ENCODE results near the gene TAS1R2. TPM values are rescaled to one million over a fixed set of nuclear protein-coding genes. Genes with fewer than 3 reads are reported as not detected.

TAS1R2 gene
- total and polyA plus RNA-seq, 9 of the 15 experiments (the other 6 are each of a cell fraction or from before 2014, with no cell fraction given): not detected

DNA sequence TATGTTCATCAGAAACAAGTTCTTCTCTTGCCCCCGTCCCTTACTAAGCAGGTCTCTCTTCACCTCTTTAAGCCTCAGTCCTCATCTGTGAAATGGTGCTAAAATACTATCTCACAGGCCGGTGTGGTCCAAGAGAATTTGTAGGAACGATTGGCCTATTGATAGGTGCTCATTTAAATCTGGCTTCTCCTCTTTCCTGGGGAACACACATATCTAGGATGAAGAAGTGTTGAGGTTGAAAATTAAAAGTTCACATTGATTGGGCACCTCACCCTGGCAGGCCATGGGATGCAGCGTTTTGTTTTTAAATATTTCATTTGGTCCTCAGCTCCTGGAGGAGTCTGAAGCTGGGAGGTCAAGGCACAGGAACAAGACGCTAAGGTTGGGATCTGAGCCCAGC is 8.9 kb upstream of the TAS1R2 start:
- Histone ChIP-seq H3K36me3 (ENCODE audit: control insufficient read depth, insufficient read depth, low read length) (no peaks in the 10 kb centered on the region), H3K27me3 (ENCODE audit: control insufficient read depth in 2 of 2, insufficient read depth in 2 of 2, low read length in 2 of 2) (peaks cover 38 to 62% of the 10 kb centered on the region in 2 experiments; a peak in 4 of 5 replicates), H3K27ac (ENCODE audit: extremely low read depth, low read depth, low read length) (no peak overlapping the region), H3K9me3 (replicated peaks; ENCODE audit: control insufficient read depth, insufficient read depth, low read depth, low read length) (no peaks in the 10 kb centered on the region), H4K20me1 (replicated peaks; ENCODE audit: control insufficient read depth, insufficient read depth, low read length) (peaks cover 18% of the 10 kb centered on the region), H3K9me1 (ENCODE audit: control insufficient read depth, insufficient read depth, low read length) (no peaks in the 10 kb centered on the region), H3K4me2 (ENCODE audit: insufficient read depth, low read length) (no peak overlapping the region), H3K4me1 (replicated peaks in 1 of 2; ENCODE audit: control insufficient read depth in 2 of 2, insufficient read depth in 2 of 2, low read length in 2 of 2) (no peaks in the 10 kb centered on the region), H3K4me3 (no peak overlapping the region), H3K9ac (ENCODE audit: insufficient read depth in 1 of 2, low read depth in 2 of 2, low read length in 2 of 2) (no peak overlapping the region), H3K79me2 (ENCODE audit: control insufficient read depth, insufficient read depth, low read length) (no peaks in the 10 kb centered on the region), H2AFZ (ENCODE audit: low read depth, low read length) (no peak overlapping the region)
- 0% methylated on average over 5 of the region's 5 CpGs for WGBS (ENCODE audit: insufficient coverage, low coverage, missing lambda C conversion rate)
- FAIRE-seq (no peak), ATAC-seq (no peak), DNase-seq (ENCODE audit: extremely low read depth in 1 of 4, low spot score in 3 of 4) (no peak)
- in situ Hi-C loops (cut with MboI): no loop called here
- ChIA-PET POLR2A (no interaction called here), CTCF (ENCODE audit: low intra/inter-chr PET ratio) (no interaction called here)
- intact Hi-C loops (cut with micrococcal nuclease): no loop called here
- BruUV-seq (replicated peaks): no TSS peak
- no peak for TF ChIP-seq ZBTB40 (IDR thresholded peaks at IDR 0.05)
- TF ChIP-seq ZBTB40 (CRISPR knock-in tag; IDR thresholded peaks at IDR 0.05): no peak
- TF ChIP-seq, protein P1, sequence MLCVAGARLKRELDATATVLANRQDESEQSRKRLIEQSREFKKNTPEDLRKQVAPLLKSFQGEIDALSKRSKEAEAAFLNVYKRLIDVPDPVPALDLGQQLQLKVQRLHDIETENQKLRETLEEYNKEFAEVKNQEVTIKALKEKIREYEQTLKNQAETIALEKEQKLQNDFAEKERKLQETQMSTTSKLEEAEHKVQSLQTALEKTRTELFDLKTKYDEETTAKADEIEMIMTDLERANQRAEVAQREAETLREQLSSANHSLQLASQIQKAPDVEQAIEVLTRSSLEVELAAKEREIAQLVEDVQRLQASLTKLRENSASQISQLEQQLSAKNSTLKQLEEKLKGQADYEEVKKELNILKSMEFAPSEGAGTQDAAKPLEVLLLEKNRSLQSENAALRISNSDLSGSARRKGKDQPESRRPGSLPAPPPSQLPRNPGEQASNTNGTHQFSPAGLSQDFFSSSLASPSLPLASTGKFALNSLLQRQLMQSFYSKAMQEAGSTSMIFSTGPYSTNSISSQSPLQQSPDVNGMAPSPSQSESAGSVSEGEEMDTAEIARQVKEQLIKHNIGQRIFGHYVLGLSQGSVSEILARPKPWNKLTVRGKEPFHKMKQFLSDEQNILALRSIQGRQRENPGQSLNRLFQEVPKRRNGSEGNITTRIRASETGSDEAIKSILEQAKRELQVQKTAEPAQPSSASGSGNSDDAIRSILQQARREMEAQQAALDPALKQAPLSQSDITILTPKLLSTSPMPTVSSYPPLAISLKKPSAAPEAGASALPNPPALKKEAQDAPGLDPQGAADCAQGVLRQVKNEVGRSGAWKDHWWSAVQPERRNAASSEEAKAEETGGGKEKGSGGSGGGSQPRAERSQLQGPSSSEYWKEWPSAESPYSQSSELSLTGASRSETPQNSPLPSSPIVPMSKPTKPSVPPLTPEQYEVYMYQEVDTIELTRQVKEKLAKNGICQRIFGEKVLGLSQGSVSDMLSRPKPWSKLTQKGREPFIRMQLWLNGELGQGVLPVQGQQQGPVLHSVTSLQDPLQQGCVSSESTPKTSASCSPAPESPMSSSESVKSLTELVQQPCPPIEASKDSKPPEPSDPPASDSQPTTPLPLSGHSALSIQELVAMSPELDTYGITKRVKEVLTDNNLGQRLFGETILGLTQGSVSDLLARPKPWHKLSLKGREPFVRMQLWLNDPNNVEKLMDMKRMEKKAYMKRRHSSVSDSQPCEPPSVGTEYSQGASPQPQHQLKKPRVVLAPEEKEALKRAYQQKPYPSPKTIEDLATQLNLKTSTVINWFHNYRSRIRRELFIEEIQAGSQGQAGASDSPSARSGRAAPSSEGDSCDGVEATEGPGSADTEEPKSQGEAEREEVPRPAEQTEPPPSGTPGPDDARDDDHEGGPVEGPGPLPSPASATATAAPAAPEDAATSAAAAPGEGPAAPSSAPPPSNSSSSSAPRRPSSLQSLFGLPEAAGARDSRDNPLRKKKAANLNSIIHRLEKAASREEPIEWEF (CRISPR knock-in tag; IDR thresholded peaks at IDR 0.05): no peak
- no peak for TF ChIP-seq ZNF644 (tag; IDR thresholded peaks at IDR 0.05; ENCODE audit: low read depth)
- no peak for TF ChIP-seq NR2C2 (CRISPR knock-in tag; IDR thresholded peaks at IDR 0.05)
- no peak for TF ChIP-seq NR2C2 (tag; IDR thresholded peaks at IDR 0.05)
- no peak for TF ChIP-seq CBX2 (IDR thresholded peaks at IDR 0.05; ENCODE audit: insufficient read depth, low read length, poor library complexity, severe bottlenecking)
- TF ChIP-seq SRSF7 (optimal IDR thresholded peaks at IDR 0.05; ENCODE audit: low read depth, low read length): no peak
